Measurements from ENCODE around the gene GNB1L.

The GNB1L gene

DNA sequence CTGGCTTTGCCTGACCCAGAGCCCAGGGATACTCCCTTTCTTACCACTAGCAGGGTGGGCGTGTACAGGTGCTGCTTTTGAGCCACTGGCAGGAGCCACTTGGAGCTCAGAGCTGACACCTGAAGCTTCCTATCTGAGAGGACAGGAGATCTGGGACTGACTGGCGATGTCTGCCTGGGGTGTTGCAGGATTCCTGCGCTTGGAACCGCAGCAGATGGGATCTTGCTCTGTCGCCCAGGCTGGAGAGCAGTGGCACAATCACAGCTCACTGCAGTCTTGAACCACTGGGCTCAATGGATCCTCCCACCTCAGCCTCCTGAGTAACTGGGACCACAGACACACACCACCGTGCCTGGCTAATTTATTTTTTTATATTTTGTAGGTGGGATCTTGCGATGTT, 113.6 kb downstream of the GNB1L start:
- no peak for DNase-seq
- H3K9me3 Mint-ChIP-seq, result no peaks in the 10 kb centered on the region
- H3K27ac Mint-ChIP-seq, result no peak overlapping the region
- H3K4me1 Mint-ChIP-seq (ENCODE audit: low read depth), result no peaks in the 10 kb centered on the region
- no peaks in the 10 kb centered on the region for H3K27me3 Mint-ChIP-seq
- no peaks in the 10 kb centered on the region for H3K36me3 Mint-ChIP-seq (ENCODE audit: low read depth)
- H3K4me3 Mint-ChIP-seq, result no peak overlapping the region

DNA sequence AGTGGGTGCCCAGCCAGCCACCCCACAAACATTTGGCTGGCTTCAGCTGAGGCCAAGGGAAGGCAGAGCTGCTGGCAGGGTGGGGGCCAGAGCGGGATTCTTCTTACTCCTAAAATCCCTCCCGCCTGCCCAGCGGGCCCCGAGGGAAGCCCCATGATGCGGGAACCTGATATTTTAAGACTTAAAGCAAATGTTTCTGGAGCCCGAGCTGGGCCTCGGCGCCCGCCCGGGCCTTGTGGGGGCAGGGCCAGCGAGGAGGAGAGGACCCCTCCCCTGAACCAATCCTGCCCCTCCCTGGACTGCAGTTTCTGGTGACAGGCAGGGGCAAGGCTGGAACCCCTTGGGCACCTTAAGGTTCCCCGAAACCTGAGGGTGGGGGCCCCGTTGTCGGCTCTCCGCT, 114.1 kb downstream of the GNB1L start:
- H3K4me1 Mint-ChIP-seq (ENCODE audit: low read depth), result no peaks in the 10 kb centered on the region
- no peaks in the 10 kb centered on the region for H3K27me3 Mint-ChIP-seq
- H3K27ac Mint-ChIP-seq, result no peak overlapping the region
- H3K4me3 Mint-ChIP-seq, result no peak overlapping the region
- H3K9me3 Mint-ChIP-seq, result no peaks in the 10 kb centered on the region
- no peaks in the 10 kb centered on the region for H3K36me3 Mint-ChIP-seq (ENCODE audit: low read depth)
- no peak for DNase-seq

- Mint-ChIP-seq H3K4me3 (no peak overlapping the region), H3K27ac (no peak overlapping the region), H3K4me1 (ENCODE audit: low read depth) (no peaks in the 10 kb centered on the region), H3K36me3 (ENCODE audit: low read depth) (no peaks in the 10 kb centered on the region), H3K27me3 (no peaks in the 10 kb centered on the region), H3K9me3 (no peaks in the 10 kb centered on the region)
- DNase-seq, result no peak
These were observed 114.7 kb downstream of the GNB1L start for GRCh38 chr22:19739911-19740449.

- H3K36me3 Mint-ChIP-seq (ENCODE audit: low read depth), result no peaks in the 10 kb centered on the region
- no peaks in the 10 kb centered on the region for H3K27me3 Mint-ChIP-seq
These were observed 115.2 kb downstream of the GNB1L start for GRCh38 chr22:19739448-19739895.

GRCh38 chr22:19738664-19739447, 115.8 kb downstream of the GNB1L start:
- Mint-ChIP-seq H3K4me1 (ENCODE audit: low read depth) (no peaks in the 10 kb centered on the region), H3K27ac (no peak overlapping the region), H3K27me3 (no peaks in the 10 kb centered on the region), H3K36me3 (ENCODE audit: low read depth) (no peaks in the 10 kb centered on the region), H3K4me3 (no peak overlapping the region), H3K9me3 (no peaks in the 10 kb centered on the region)
- DNase-seq, result no peak

More at GRCh38 chr22:19739448-19739895, 115.2 kb downstream of the GNB1L start:
- Mint-ChIP-seq H3K27ac (no peak overlapping the region), H3K4me3 (no peak overlapping the region), H3K9me3 (no peaks in the 10 kb centered on the region), H3K4me1 (ENCODE audit: low read depth) (no peaks in the 10 kb centered on the region)
- DNase-seq, result no peak

DNA sequence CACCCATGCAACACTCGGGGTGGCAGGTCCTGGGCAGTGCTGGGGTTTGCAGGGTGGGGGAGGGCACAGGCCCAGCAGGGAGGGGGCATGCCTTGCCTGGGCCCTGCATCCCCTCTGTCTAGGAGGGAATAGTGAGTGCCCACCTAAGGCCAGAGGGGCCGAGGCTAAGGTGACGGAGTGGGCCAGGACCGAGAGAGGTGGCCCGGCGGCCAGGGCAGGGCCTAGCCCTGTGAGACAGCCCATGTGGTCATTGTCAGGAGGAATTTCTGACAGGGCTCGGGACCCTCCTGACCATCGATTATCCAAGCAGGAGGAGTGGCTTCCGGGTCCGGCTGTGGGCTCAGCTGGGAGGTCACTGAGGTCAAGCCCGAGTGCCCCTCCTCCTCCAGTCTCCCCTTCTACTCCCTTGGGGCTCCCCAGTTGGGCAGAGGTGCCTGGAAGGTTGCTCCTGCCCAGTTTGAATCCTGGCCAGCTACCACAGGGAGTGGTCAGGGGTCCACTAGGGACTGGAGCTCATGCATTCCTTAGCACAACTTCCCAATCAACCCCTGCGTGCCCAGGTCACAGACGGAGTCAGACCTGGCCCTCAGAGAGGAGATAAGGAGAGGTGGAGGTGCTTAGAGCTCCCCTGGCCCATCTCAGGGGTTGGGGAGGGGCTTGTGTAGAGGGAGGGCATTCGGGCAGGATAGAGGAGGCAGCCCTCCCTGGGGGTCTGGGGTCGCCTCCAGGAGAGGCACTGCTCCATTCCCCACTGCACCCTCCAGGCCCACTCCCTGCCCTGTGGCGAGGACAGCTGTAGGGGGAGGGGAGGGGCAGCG, 116.6 kb downstream of the GNB1L start:
- no peaks in the 10 kb centered on the region for H3K9me3 Mint-ChIP-seq
- no peak overlapping the region for H3K27ac Mint-ChIP-seq
- H3K4me3 Mint-ChIP-seq, result no peak overlapping the region
- no peak for DNase-seq
- no peaks in the 10 kb centered on the region for H3K36me3 Mint-ChIP-seq (ENCODE audit: low read depth)
- H3K27me3 Mint-ChIP-seq, result no peaks in the 10 kb centered on the region
- H3K4me1 Mint-ChIP-seq (ENCODE audit: low read depth), result no peaks in the 10 kb centered on the region

GRCh38 chr22:19735665-19736510, 118.8 kb downstream of the GNB1L start:
- Mint-ChIP-seq H3K36me3 (ENCODE audit: low read depth) (no peaks in the 10 kb centered on the region), H3K4me3 (no peak overlapping the region)
- DNase-seq, result no peak

DNA sequence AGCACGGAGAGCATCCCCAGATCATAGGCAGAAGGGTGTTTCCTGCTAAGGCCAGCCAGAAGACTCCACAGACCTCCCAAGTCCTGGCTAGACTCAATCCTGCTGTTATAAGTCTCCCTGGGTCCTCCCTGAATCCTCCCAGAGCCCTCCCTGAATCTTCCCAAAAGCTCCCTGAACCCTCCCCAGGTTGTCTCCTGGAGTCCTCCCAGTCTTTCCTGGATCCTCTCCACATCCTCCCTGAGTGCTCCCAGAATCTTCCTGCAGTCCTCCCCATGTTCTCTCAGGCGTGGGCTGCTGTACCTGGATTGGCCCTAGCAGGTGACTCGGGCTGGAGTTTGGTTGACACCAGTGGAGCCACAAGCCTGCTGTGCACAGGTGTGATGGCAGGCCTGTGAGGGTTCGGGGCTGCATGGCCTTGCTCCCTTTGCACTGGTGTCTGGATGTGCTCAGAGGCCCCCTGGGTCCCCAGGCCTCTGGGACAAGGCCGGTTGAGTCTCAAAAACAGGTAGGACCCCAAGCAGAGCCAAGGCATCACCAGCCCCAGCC, 119.8 kb downstream of the GNB1L start:
- no peak for DNase-seq
- Mint-ChIP-seq H3K9me3 (no peaks in the 10 kb centered on the region), H3K4me3 (no peak overlapping the region), H3K27ac (no peak overlapping the region), H3K27me3 (no peaks in the 10 kb centered on the region), H3K36me3 (ENCODE audit: low read depth) (no peaks in the 10 kb centered on the region), H3K4me1 (ENCODE audit: low read depth) (no peaks in the 10 kb centered on the region)

More at GRCh38 chr22:19735665-19736510, 118.8 kb downstream of the GNB1L start:
- no peak overlapping the region for H3K27ac Mint-ChIP-seq
- H3K4me1 Mint-ChIP-seq (ENCODE audit: low read depth), result no peaks in the 10 kb centered on the region
- no peaks in the 10 kb centered on the region for H3K9me3 Mint-ChIP-seq
- no peaks in the 10 kb centered on the region for H3K27me3 Mint-ChIP-seq

- Mint-ChIP-seq H3K4me1 (ENCODE audit: low read depth) (no peaks in the 10 kb centered on the region), H3K4me3 (no peak overlapping the region), H3K27ac (no peak overlapping the region)
These were observed 120.5 kb downstream of the GNB1L start for GRCh38 chr22:19734163-19734562.

GRCh38 chr22:19733755-19734154, 120.9 kb downstream of the GNB1L start:
- Mint-ChIP-seq H3K9me3 (no peaks in the 10 kb centered on the region), H3K36me3 (ENCODE audit: low read depth) (no peaks in the 10 kb centered on the region), H3K27ac (no peak overlapping the region), H3K4me3 (no peak overlapping the region), H3K4me1 (ENCODE audit: low read depth) (no peaks in the 10 kb centered on the region), H3K27me3 (no peaks in the 10 kb centered on the region)
- no peak for DNase-seq

More at GRCh38 chr22:19734163-19734562, 120.5 kb downstream of the GNB1L start:
- DNase-seq, result no peak
- Mint-ChIP-seq H3K9me3 (no peaks in the 10 kb centered on the region), H3K36me3 (ENCODE audit: low read depth) (no peaks in the 10 kb centered on the region), H3K27me3 (no peaks in the 10 kb centered on the region)

Data from activated T-cell treated with anti-CD3 and anti-CD28 coated beads, Interleukin-2, amount 50 U/mL, for 24 hours (primary cell).